Keratinocyte (primary cell): Measurements from ENCODE around the gene MTIF2. TPM values are rescaled to one million over a fixed set of nuclear protein-coding genes. Genes with fewer than 3 reads are reported as not detected.

ENCODE experiments used
- DNase-seq: peaks from one replicate; pipeline ENCODE4 v3.0.0-alpha.2; 2011; ENCODE audit warnings: low read depth, missing footprints, low spot score
- FAIRE-seq: peaks from 2 replicates; lab custom pipeline; 2011; peaks lifted over from hg19 to GRCh38; lab: Jason Lieb, UNC
- H2AFZ ChIP-seq: 2 replicates; pipeline ENCODE4 v1.6.0; 2012; ENCODE audit warnings: low read length, control low read depth, inconsistent platforms; ENCODE audit not compliant: control insufficient read depth
- H3K27ac ChIP-seq: 2 replicates; pipeline ENCODE4 v1.5.1; 2011; ENCODE audit warnings: low read length; ENCODE audit not compliant: control insufficient read depth, insufficient read depth
- H3K27me3 ChIP-seq: 3 replicates; pipeline ENCODE4 v1.6.0; 2011; ENCODE audit warnings: low read length; ENCODE audit not compliant: control insufficient read depth, insufficient read depth; ENCODE audit errors: extremely low read depth
- H3K36me3 ChIP-seq, 2 experiments: 2 replicates in 1 of 2; 3 replicates in 1 of 2; pipeline ENCODE4 v1.5.1; 2011; ENCODE audit warnings: low read length in 2 of 2, mild to moderate bottlenecking in 1 of 2; ENCODE audit not compliant: control insufficient read depth in 2 of 2, insufficient read depth in 2 of 2; ENCODE audit errors: extremely low read depth in 1 of 2
- H3K4me1 ChIP-seq: 3 replicates; pipeline ENCODE4 v1.5.1; 2011; ENCODE audit warnings: low read length; ENCODE audit not compliant: control insufficient read depth, insufficient read depth; ENCODE audit errors: extremely low read depth
- H3K4me2 ChIP-seq: 3 replicates; pipeline ENCODE4 v1.6.0; 2011; ENCODE audit warnings: low read depth, low read length; ENCODE audit not compliant: control insufficient read depth, insufficient read depth; ENCODE audit errors: extremely low read depth
- H3K4me3 ChIP-seq, 3 experiments: fragments of 200-600 bp in 1 of 3; sonication (generic) in 1 of 3; 2 replicates in 2 of 3; 3 replicates in 1 of 3; pipeline ENCODE4 v1.5.1; 2011 to 2016; ENCODE audit warnings: low read length in 3 of 3, mild to moderate bottlenecking in 3 of 3, control low read depth in 2 of 3, inconsistent platforms in 1 of 3, low read depth in 1 of 3, mixed read lengths in 1 of 3, mixed run types in 1 of 3, moderate library complexity in 1 of 3; ENCODE audit not compliant: control insufficient read depth in 2 of 3, insufficient read depth in 2 of 3; ENCODE audit errors: extremely low read depth in 1 of 3
- H3K79me2 ChIP-seq: 2 replicates; pipeline ENCODE4 v1.6.0; 2012; ENCODE audit warnings: low read length; ENCODE audit not compliant: control insufficient read depth, insufficient read depth
- H3K9ac ChIP-seq: 3 replicates; pipeline ENCODE4 v1.6.0; 2011; ENCODE audit warnings: low read length; ENCODE audit not compliant: control insufficient read depth, insufficient read depth; ENCODE audit errors: extremely low read depth
- H3K9me1 ChIP-seq: 3 replicates; pipeline ENCODE4 v1.6.0; 2011; ENCODE audit warnings: low read length; ENCODE audit not compliant: control insufficient read depth, insufficient read depth; ENCODE audit errors: extremely low read depth
- H3K9me3 ChIP-seq: 2 replicates; pipeline ENCODE4 v1.5.1; 2012; ENCODE audit warnings: low read depth, low read length; ENCODE audit not compliant: control insufficient read depth
- H4K20me1 ChIP-seq: 3 replicates; pipeline ENCODE4 v1.6.0; 2011; ENCODE audit warnings: low read length; ENCODE audit not compliant: control insufficient read depth, insufficient read depth; ENCODE audit errors: extremely low read depth
- CTCF ChIP-seq, 3 experiments: IDR thresholded peaks in 1 of 3; conservative IDR thresholded peaks in 1 of 3; optimal IDR thresholded peaks in 1 of 3; 2 replicates in 2 of 3; 3 replicates in 1 of 3; pipeline versions ENCODE3 to v1.5.1; 2011; ENCODE audit warnings: low read length in 3 of 3, mild to moderate bottlenecking in 3 of 3, moderate library complexity in 2 of 3, control low read depth in 1 of 3, inconsistent platforms in 1 of 3; ENCODE audit not compliant: insufficient read depth in 2 of 3; ENCODE audit errors: extremely low read depth in 1 of 3
- EZH2 ChIP-seq: IDR thresholded peaks from one replicate; pipeline ENCODE4 v1.6.1; 2012; ENCODE audit warnings: inconsistent platforms, mild to moderate bottlenecking, low read length, moderate library complexity
- dilution Hi-C: fragments of 300-500 bp; cut with MboI; formaldehyde crosslinking; loops from one replicate; pipeline ENCODE4 v1.7.0; 2020; ENCODE audit warnings: low sequenced_read_pairs; ENCODE audit not compliant: extremely low pct_ligation_motif_present
- polyA plus RNA-seq, 5 experiments: library from polyadenylated mRNA; depleted of rRNA in 3 of 5; stranded (reverse) in 3 of 5; stranded (forward) in 1 of 5; unstranded in 1 of 5; fragments of >200 nt; gene quantifications; 1 replicate in 1 of 5; 2 replicates in 3 of 5; 3 replicates in 1 of 5; pipeline versions ENCODE4 v1.2.1 to v1.2.3, GENCODE V29; 2011 to 2012; ENCODE audit warnings: missing spikeins in 2 of 5, low read depth in 1 of 5, low replicate concordance in 1 of 5

Gene MTIF2
- polyA plus RNA-seq, 1 donor (not counting 4 experiments of a cell fraction or from before 2014, with no cell fraction given), result 38.9 TPM

- TF ChIP-seq CTCF (optimal IDR thresholded peaks at IDR 0.05 in 1 of 3, IDR thresholded peaks at IDR 0.05 in 1 of 3, conservative IDR thresholded peaks at IDR 0.05 in 1 of 3; ENCODE audit: extremely low read depth in 1 of 3, insufficient read depth in 2 of 3, low read length in 3 of 3), result no peak
- no peak for TF ChIP-seq EZH2
- no peak overlapping the region for H3K9ac ChIP-seq
- dilution Hi-C loops, result no loop called here
- H3K27ac ChIP-seq, result no peak overlapping the region
- no peak for FAIRE-seq
- no peak overlapping the region for H3K4me3 ChIP-seq
- peaks cover 0 to 3% of the 10 kb centered on the region in 2 experiments for H3K36me3 ChIP-seq
- no peaks in the 10 kb centered on the region for H3K9me3 ChIP-seq
- H3K4me1 ChIP-seq, result no peaks in the 10 kb centered on the region
- DNase-seq, result no peak
- no peaks in the 10 kb centered on the region for H3K9me1 ChIP-seq
- H4K20me1 ChIP-seq, result no peaks in the 10 kb centered on the region
- H3K79me2 ChIP-seq, result no peaks in the 10 kb centered on the region
- no peaks in the 10 kb centered on the region for H3K27me3 ChIP-seq
- no peak overlapping the region for H2AFZ ChIP-seq
- no peak overlapping the region for H3K4me2 ChIP-seq
Measured at GRCh38 chr2:55204950-55205349, 64.1 kb downstream of the MTIF2 start.

- DNase-seq (no peak), FAIRE-seq (no peak)
- Histone ChIP-seq H3K9ac (no peak overlapping the region), H3K79me2 (no peaks in the 10 kb centered on the region), H3K4me3 (no peak overlapping the region), H3K4me2 (no peak overlapping the region), H3K36me3 (peaks cover 0 to 5% of the 10 kb centered on the region in 2 experiments), H3K9me1 (no peaks in the 10 kb centered on the region), H3K27ac (no peak overlapping the region), H3K27me3 (no peaks in the 10 kb centered on the region), H3K9me3 (no peaks in the 10 kb centered on the region), H4K20me1 (no peaks in the 10 kb centered on the region), H3K4me1 (no peaks in the 10 kb centered on the region), H2AFZ (no peak overlapping the region)
- dilution Hi-C loops, result no loop called here
- no peak for TF ChIP-seq CTCF (optimal IDR thresholded peaks at IDR 0.05 in 1 of 3, IDR thresholded peaks at IDR 0.05 in 1 of 3, conservative IDR thresholded peaks at IDR 0.05 in 1 of 3; ENCODE audit: extremely low read depth in 1 of 3, insufficient read depth in 2 of 3, low read length in 3 of 3)
- TF ChIP-seq EZH2, result no peak
Measured at GRCh38 chr2:55204536-55204935, 64.5 kb downstream of the MTIF2 start.
